ENCODE measurements around the gene CCL1. TPM values are rescaled to one million over a fixed set of nuclear protein-coding genes. Genes with fewer than 3 reads are reported as not detected.
"Not testable (repeated sequence)": the region's sequence is repeated elsewhere in the genome, so short reads cannot be mapped to it uniquely, and the experiment has no call there.

Gene CCL1
- total RNA-seq, 1 donor from 2014 or later = not detected

- H3K27ac Mint-ChIP-seq = no peak overlapping the region
- H3K4me3 Mint-ChIP-seq = no peak overlapping the region
- Histone ChIP-seq H3K36me3 (no peaks in the 10 kb centered on the region), H2AFZ (replicated peaks) (no peak overlapping the region), H3K4me3 (no peak overlapping the region), H3K4me1 (no peaks in the 10 kb centered on the region), H3K9me3 (ENCODE audit: low read depth) (no peaks in the 10 kb centered on the region), H3K9ac (no peak overlapping the region), H3K27me3 (peaks cover 6% of the 10 kb centered on the region), H4K20me1 (ENCODE audit: low read depth) (no peaks in the 10 kb centered on the region), H3K27ac (no peak overlapping the region), H3K4me2 (no peak overlapping the region), H3F3A (ENCODE audit: low read depth) (no peaks in the 10 kb centered on the region), H3K79me2 (ENCODE audit: low read depth) (no peaks in the 10 kb centered on the region)
- no peak for DNase-seq (ENCODE audit: low spot score)
- TF ChIP-seq, protein P1, sequence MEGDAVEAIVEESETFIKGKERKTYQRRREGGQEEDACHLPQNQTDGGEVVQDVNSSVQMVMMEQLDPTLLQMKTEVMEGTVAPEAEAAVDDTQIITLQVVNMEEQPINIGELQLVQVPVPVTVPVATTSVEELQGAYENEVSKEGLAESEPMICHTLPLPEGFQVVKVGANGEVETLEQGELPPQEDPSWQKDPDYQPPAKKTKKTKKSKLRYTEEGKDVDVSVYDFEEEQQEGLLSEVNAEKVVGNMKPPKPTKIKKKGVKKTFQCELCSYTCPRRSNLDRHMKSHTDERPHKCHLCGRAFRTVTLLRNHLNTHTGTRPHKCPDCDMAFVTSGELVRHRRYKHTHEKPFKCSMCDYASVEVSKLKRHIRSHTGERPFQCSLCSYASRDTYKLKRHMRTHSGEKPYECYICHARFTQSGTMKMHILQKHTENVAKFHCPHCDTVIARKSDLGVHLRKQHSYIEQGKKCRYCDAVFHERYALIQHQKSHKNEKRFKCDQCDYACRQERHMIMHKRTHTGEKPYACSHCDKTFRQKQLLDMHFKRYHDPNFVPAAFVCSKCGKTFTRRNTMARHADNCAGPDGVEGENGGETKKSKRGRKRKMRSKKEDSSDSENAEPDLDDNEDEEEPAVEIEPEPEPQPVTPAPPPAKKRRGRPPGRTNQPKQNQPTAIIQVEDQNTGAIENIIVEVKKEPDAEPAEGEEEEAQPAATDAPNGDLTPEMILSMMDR (IDR thresholded peaks at IDR 0.05) = no peak
- no peak for TF ChIP-seq EZH2 (IDR thresholded peaks at IDR 0.05)
- TF ChIP-seq EZH2phosphoT487 (IDR thresholded peaks at IDR 0.05) = no peak
- H3K4me1 Mint-ChIP-seq = no peaks in the 10 kb centered on the region
- H3K36me3 Mint-ChIP-seq = no peaks in the 10 kb centered on the region
- peaks cover 4% of the 10 kb centered on the region for H3K27me3 Mint-ChIP-seq (ENCODE audit: insufficient read depth, low read depth)
- H3K9me3 Mint-ChIP-seq = peaks cover 4% of the 10 kb centered on the region
These were observed 25.3 kb downstream of the CCL1 start for GRCh38 chr17:34337701-34338100.

- H3K27me3 Mint-ChIP-seq (ENCODE audit: insufficient read depth, low read depth); H3K27ac ChIP-seq; H3K4me2 ChIP-seq; H3K9me3 ChIP-seq (ENCODE audit: low read depth); H3K27ac Mint-ChIP-seq; H3K36me3 ChIP-seq; H3K36me3 Mint-ChIP-seq; H2AFZ ChIP-seq (replicated peaks); H3K4me3 ChIP-seq; H3K4me1 Mint-ChIP-seq; H3K9ac ChIP-seq; H3K9me3 Mint-ChIP-seq; H3K4me3 Mint-ChIP-seq; H3K27me3 ChIP-seq; H3F3A ChIP-seq (ENCODE audit: low read depth); H3K79me2 ChIP-seq (ENCODE audit: low read depth); H4K20me1 ChIP-seq (ENCODE audit: low read depth); H3K4me1 ChIP-seq; DNase-seq (ENCODE audit: low spot score): not testable (repeated sequence)
These were observed 35.5 kb downstream of the CCL1 start for GRCh38 chr17:34327580-34327979.

DNA sequence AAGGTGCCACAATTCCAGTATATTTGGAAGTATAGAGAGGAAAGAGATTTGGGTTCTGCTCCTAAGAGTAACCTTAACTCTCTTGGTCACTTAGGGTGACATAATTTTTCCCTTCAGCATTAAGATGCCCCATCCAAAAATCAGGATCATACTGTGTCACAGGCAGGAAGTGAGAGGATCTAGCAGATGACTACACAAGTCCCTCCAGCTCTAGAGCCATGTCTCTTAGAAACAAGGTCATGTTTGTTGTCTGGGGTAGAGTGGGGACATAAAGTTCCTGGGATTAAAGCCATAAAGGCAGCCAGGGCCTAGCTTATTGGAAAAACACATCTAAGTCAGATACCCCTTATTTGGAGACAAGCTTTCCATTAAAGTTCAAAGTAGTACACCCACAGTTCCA lies 41.1 kb downstream of the CCL1 start:
- Mint-ChIP-seq H3K27me3 (ENCODE audit: insufficient read depth, low read depth) (no peaks in the 10 kb centered on the region), H3K4me3 (no peak overlapping the region), H3K4me1 (no peaks in the 10 kb centered on the region), H3K27ac (no peak overlapping the region), H3K9me3 (peaks cover 6% of the 10 kb centered on the region), H3K36me3 (no peaks in the 10 kb centered on the region)
- Histone ChIP-seq H2AFZ (replicated peaks) (no peak overlapping the region), H3F3A (ENCODE audit: low read depth) (no peaks in the 10 kb centered on the region), H3K4me3 (no peak overlapping the region), H3K9ac (no peak overlapping the region), H3K9me3 (ENCODE audit: low read depth) (no peaks in the 10 kb centered on the region), H3K4me2 (no peak overlapping the region), H3K27ac (no peak overlapping the region), H3K4me1 (no peaks in the 10 kb centered on the region), H4K20me1 (ENCODE audit: low read depth) (no peaks in the 10 kb centered on the region), H3K79me2 (ENCODE audit: low read depth) (no peaks in the 10 kb centered on the region), H3K27me3 (no peaks in the 10 kb centered on the region), H3K36me3 (no peaks in the 10 kb centered on the region)
- TF ChIP-seq EZH2phosphoT487 (IDR thresholded peaks at IDR 0.05) (no peak), EZH2 (IDR thresholded peaks at IDR 0.05) (no peak)
- TF ChIP-seq, protein P1 (IDR thresholded peaks at IDR 0.05) = no peak
- DNase-seq (ENCODE audit: low spot score) = no peak

DNA sequence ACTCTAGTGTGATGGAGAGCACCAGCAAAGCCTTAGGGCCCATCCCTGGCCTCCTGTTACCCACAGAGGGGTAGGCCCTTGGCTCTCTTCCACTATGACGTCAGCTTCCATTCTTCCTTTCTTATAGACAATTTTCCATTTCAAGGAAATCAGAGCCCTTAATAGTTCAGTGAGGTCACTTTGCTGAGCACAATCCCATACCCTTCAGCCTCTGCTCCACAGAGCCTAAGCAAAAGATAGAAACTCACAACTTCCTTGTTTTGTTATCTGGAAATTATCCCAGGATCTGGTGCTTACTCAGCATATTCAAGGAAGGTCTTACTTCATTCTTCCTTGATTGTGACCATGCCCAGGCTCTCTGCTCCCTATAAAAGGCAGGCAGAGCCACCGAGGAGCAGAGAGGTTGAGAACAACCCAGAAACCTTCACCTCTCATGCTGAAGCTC lies 44.0 kb downstream of the CCL1 start, which contains the start of gene CCL8:
Gene CCL8 (plus strand): TSS at position 397 of the 445 bp plus-strand sequence. CDS start 67 bp downstream, outside the sequence.
- Mint-ChIP-seq H3K36me3 (no peaks in the 10 kb centered on the region), H3K9me3 (no peaks in the 10 kb centered on the region), H3K27ac (no peak within 1 kb of the TSS), H3K4me3 (no peak within 1 kb of the TSS), H3K4me1 (no peaks in the 10 kb centered on the region), H3K27me3 (ENCODE audit: insufficient read depth, low read depth) (peaks cover 2% of the 10 kb centered on the region)
- no peak within 1 kb of the TSS for H3K9ac ChIP-seq
- H3K4me1 ChIP-seq = no peaks in the 10 kb centered on the region
- H3F3A ChIP-seq (ENCODE audit: low read depth) = no peaks in the 10 kb centered on the region
- no peak within 1 kb of the TSS for H3K4me3 ChIP-seq
- H2AFZ ChIP-seq (replicated peaks) = no peak within 1 kb of the TSS
- no peaks in the 10 kb centered on the region for H3K9me3 ChIP-seq (ENCODE audit: low read depth)
- no peaks in the 10 kb centered on the region for H3K36me3 ChIP-seq
- DNase-seq (ENCODE audit: low spot score) = no peak
- H3K27me3 ChIP-seq = peaks cover 11% of the 10 kb centered on the region
- H3K27ac ChIP-seq = no peak within 1 kb of the TSS
- no peaks in the 10 kb centered on the region for H4K20me1 ChIP-seq (ENCODE audit: low read depth)
- no peaks in the 10 kb centered on the region for H3K79me2 ChIP-seq (ENCODE audit: low read depth)
- no peak within 1 kb of the TSS for H3K4me2 ChIP-seq
- TF ChIP-seq, protein P1 (IDR thresholded peaks at IDR 0.05) = no peak
- no peak for TF ChIP-seq EZH2 (IDR thresholded peaks at IDR 0.05)
- no peak for TF ChIP-seq EZH2phosphoT487 (IDR thresholded peaks at IDR 0.05)
